GM12878 (cell line): Measurements from ENCODE around the gene POC1B.

Experiments
- CEBPB ChIP-seq, 2 experiments: fragments of 150-350 bp in 1 of 2; IDR thresholded peaks; 2 replicates each; pipeline ENCODE4 v1.6.1; 2012 to 2014; ENCODE audit warnings: low read depth in 2 of 2, low read length in 2 of 2, borderline replicate concordance in 1 of 2, inconsistent platforms in 1 of 2
- EED ChIP-seq: sonication (generic); IDR thresholded peaks from 2 replicates; pipeline ENCODE4 v1.6.1; 2016; ENCODE audit warnings: antibody characterized with exemption, low read depth
- ESRRA ChIP-seq: IDR thresholded peaks from 2 replicates; pipeline ENCODE4 v1.6.1; 2012; ENCODE audit warnings: mild to moderate bottlenecking, low read length, improper control_type of control experiment
- ETV6 ChIP-seq, 2 experiments: fragments of 450-650 bp in 1 of 2; IDR thresholded peaks in 1 of 2; conservative IDR thresholded peaks in 1 of 2; 2 replicates each; pipeline ENCODE4 v1.6.1; 2014; ENCODE audit warnings: antibody characterized with exemption in 1 of 2, borderline replicate concordance in 1 of 2, low read depth in 1 of 2, mild to moderate bottlenecking in 1 of 2, moderate library complexity in 1 of 2
- HCFC1 ChIP-seq: fragments of 150-350 bp; IDR thresholded peaks from 2 replicates; pipeline ENCODE4 v1.6.1; 2014; ENCODE audit warnings: low read length
- RAD21 ChIP-seq: IDR thresholded peaks from 2 replicates; pipeline ENCODE4 v1.6.1; 2011; ENCODE audit warnings: mild to moderate bottlenecking, low read depth, low read length, moderate library complexity; ENCODE audit not compliant: insufficient read depth
- RFX5 ChIP-seq: IDR thresholded peaks from 2 replicates; pipeline ENCODE4 v1.6.1; 2011; ENCODE audit warnings: low read depth, low read length, improper control_type of control experiment
- SRF ChIP-seq, 2 experiments: IDR thresholded peaks; 2 replicates each; pipeline ENCODE4 v1.6.1; 2011; ENCODE audit warnings: low read depth in 2 of 2, low read length in 2 of 2, mild to moderate bottlenecking in 1 of 2, moderate library complexity in 1 of 2
- TF ChIP-seq, protein P1 (sequence below): IDR thresholded peaks from 2 replicates; pipeline ENCODE4 v1.6.1; 2011; ENCODE audit warnings: low read depth, low read length, improper control_type of control experiment, borderline replicate concordance
- TF ChIP-seq, protein P2 (sequence below): IDR thresholded peaks from 2 replicates; pipeline ENCODE4 v1.6.1; 2012; ENCODE audit warnings: low read length, inconsistent platforms
- TF ChIP-seq, protein P3 (sequence below), 3 experiments: IDR thresholded peaks in 2 of 3; conservative IDR thresholded peaks in 1 of 3; 2 replicates each; pipeline ENCODE4 v1.5.1; 2011; ENCODE audit warnings: low read depth in 3 of 3, low read length in 3 of 3, mild to moderate bottlenecking in 3 of 3, control low read depth in 2 of 3, moderate library complexity in 2 of 3, inconsistent platforms in 1 of 3, mixed read lengths in 1 of 3; ENCODE audit not compliant: control insufficient read depth in 2 of 3, insufficient read depth in 1 of 3; ENCODE audit errors: extremely low read depth in 1 of 3
- TF ChIP-seq, protein P4 (sequence below): fragments of 450-650 bp; IDR thresholded peaks from 2 replicates; pipeline ENCODE4 v1.6.1; 2016; ENCODE audit warnings: mild to moderate bottlenecking

DNA sequence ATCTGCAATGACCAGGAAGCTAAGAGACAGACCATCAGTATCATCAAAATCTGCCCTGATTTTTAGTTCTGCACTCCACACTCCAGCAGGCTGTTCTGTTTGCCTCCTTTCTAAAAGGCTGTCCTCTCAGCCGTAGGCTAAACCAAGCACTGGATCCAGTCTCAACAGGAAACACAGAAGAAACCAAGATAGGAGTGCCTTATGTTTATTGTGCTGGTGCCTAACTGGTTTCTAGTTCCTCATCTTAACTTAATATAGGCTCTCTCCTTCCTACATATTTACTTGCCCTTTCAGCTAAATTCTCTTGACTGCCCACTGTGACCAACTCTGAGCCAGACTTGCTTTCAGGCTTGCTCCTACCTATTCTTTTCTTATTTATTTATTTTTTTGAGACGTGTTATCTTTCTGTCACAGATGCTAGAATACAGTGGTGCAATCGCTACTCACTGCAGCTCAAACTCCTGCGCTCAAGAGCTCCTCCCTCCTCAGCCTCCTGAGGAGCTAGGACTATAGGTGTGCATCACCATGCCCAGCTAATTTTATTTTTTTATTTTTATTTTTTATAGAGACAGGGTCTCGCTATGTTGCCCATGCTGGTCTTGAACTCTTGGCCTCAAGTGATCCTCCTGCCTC lies 32.1 kb downstream of the POC1B start:
- no peak for TF ChIP-seq ESRRA
- TF ChIP-seq SRF (IDR thresholded peaks at IDR 0.05; ENCODE audit: low read depth in 2 of 2, low read length in 2 of 2) = no peak
- no peak for TF ChIP-seq HCFC1
- TF ChIP-seq, protein P1, sequence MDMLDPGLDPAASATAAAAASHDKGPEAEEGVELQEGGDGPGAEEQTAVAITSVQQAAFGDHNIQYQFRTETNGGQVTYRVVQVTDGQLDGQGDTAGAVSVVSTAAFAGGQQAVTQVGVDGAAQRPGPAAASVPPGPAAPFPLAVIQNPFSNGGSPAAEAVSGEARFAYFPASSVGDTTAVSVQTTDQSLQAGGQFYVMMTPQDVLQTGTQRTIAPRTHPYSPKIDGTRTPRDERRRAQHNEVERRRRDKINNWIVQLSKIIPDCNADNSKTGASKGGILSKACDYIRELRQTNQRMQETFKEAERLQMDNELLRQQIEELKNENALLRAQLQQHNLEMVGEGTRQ = no peak
- TF ChIP-seq, protein P2, sequence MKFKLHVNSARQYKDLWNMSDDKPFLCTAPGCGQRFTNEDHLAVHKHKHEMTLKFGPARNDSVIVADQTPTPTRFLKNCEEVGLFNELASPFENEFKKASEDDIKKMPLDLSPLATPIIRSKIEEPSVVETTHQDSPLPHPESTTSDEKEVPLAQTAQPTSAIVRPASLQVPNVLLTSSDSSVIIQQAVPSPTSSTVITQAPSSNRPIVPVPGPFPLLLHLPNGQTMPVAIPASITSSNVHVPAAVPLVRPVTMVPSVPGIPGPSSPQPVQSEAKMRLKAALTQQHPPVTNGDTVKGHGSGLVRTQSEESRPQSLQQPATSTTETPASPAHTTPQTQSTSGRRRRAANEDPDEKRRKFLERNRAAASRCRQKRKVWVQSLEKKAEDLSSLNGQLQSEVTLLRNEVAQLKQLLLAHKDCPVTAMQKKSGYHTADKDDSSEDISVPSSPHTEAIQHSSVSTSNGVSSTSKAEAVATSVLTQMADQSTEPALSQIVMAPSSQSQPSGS = no peak
- TF ChIP-seq RAD21 = no peak
- TF ChIP-seq, protein P3, sequence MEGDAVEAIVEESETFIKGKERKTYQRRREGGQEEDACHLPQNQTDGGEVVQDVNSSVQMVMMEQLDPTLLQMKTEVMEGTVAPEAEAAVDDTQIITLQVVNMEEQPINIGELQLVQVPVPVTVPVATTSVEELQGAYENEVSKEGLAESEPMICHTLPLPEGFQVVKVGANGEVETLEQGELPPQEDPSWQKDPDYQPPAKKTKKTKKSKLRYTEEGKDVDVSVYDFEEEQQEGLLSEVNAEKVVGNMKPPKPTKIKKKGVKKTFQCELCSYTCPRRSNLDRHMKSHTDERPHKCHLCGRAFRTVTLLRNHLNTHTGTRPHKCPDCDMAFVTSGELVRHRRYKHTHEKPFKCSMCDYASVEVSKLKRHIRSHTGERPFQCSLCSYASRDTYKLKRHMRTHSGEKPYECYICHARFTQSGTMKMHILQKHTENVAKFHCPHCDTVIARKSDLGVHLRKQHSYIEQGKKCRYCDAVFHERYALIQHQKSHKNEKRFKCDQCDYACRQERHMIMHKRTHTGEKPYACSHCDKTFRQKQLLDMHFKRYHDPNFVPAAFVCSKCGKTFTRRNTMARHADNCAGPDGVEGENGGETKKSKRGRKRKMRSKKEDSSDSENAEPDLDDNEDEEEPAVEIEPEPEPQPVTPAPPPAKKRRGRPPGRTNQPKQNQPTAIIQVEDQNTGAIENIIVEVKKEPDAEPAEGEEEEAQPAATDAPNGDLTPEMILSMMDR (IDR thresholded peaks at IDR 0.05 in 2 of 3, conservative IDR thresholded peaks at IDR 0.05 in 1 of 3; ENCODE audit: control insufficient read depth in 2 of 3, extremely low read depth in 1 of 3, insufficient read depth in 1 of 3, low read depth in 3 of 3, low read length in 3 of 3) = no peak
- TF ChIP-seq CEBPB (IDR thresholded peaks at IDR 0.05; ENCODE audit: borderline replicate concordance in 1 of 2, low read depth in 2 of 2, low read length in 2 of 2) = no peak
- TF ChIP-seq EED = no peak
- TF ChIP-seq, protein P4, sequence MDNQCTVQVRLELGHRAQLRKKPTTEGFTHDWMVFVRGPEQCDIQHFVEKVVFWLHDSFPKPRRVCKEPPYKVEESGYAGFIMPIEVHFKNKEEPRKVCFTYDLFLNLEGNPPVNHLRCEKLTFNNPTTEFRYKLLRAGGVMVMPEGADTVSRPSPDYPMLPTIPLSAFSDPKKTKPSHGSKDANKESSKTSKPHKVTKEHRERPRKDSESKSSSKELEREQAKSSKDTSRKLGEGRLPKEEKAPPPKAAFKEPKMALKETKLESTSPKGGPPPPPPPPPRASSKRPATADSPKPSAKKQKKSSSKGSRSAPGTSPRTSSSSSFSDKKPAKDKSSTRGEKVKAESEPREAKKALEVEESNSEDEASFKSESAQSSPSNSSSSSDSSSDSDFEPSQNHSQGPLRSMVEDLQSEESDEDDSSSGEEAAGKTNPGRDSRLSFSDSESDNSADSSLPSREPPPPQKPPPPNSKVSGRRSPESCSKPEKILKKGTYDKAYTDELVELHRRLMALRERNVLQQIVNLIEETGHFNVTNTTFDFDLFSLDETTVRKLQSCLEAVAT = no peak
- TF ChIP-seq ETV6 (conservative IDR thresholded peaks at IDR 0.05 in 1 of 2, IDR thresholded peaks at IDR 0.05 in 1 of 2; ENCODE audit: borderline replicate concordance in 1 of 2, low read depth in 1 of 2) = no peak
- no peak for TF ChIP-seq RFX5
